Measurements from ENCODE around the gene ZFHX3. TPM values are rescaled to one million over a fixed set of nuclear protein-coding genes. Genes with fewer than 3 reads are reported as not detected.

Gene ZFHX3
- total RNA-seq, 6 experiments from 2014 or later: 7.1 to 9.4 (median 7.7) TPM

DNA sequence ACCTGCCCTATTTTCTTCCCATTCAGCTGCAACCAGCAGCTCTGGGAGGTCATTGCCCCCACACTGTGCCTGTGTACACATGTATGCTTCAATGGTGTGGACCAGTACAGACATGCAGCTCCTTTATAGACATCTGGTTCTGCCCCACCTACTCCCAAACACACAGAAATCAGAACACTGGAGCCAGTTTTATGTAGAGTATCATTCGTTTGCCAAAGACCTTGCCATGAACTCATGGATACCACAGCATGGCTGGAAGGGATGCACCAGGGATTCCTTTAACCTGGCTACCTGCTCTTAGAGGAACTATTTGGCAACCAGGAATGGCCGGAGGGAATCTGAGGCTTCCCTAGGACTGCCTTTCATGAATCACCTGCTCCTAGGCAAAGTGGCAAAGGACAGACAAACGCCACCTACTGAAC lies 60.4 kb downstream of the ZFHX3 start:
- intact Hi-C loops (cut with DNase I): no loop called here
- Histone ChIP-seq H3K27me3 (no peaks in the 10 kb centered on the region), H3K36me3 (no peaks in the 10 kb centered on the region), H3K27ac (no peak overlapping the region), H3K4me3 (no peak overlapping the region), H3K9me3 (no peaks in the 10 kb centered on the region), H3K4me1 (peaks cover 0 to 43% (median 9%) of the 10 kb centered on the region in 4 donors)
- 43% methylated on average over 3 of the region's 3 CpGs for WGBS (ENCODE audit: insufficient coverage, low coverage, low lambda C conversion rate, missing lambda C conversion rate)
- no peak for TF ChIP-seq POLR2A (IDR thresholded peaks at IDR 0.05)
- TF ChIP-seq, protein P1, sequence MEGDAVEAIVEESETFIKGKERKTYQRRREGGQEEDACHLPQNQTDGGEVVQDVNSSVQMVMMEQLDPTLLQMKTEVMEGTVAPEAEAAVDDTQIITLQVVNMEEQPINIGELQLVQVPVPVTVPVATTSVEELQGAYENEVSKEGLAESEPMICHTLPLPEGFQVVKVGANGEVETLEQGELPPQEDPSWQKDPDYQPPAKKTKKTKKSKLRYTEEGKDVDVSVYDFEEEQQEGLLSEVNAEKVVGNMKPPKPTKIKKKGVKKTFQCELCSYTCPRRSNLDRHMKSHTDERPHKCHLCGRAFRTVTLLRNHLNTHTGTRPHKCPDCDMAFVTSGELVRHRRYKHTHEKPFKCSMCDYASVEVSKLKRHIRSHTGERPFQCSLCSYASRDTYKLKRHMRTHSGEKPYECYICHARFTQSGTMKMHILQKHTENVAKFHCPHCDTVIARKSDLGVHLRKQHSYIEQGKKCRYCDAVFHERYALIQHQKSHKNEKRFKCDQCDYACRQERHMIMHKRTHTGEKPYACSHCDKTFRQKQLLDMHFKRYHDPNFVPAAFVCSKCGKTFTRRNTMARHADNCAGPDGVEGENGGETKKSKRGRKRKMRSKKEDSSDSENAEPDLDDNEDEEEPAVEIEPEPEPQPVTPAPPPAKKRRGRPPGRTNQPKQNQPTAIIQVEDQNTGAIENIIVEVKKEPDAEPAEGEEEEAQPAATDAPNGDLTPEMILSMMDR (IDR thresholded peaks at IDR 0.05): no peak
- ATAC-seq (peak; percentile 48 to 63 (median 58)), DNase-seq (no peak)

DNA sequence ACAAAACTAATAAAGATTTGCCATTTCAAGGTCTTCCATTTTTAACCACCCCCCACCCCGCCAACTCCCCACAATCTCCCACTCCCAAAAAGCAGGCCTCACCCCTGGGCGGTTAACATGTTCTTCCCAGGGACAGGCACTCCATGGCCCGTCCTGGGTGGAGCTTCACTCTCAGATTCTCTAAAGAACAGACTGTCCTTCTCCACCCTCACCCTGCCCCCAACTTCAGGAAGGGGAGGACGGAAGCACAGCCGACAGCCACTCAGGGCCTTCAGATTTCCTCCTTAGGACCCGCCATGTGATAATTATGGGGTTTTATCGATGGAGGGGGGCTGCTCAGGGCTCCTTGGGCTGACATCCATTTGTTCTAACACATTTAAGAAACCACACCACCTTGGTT lies 61.9 kb downstream of the ZFHX3 start:
- Histone ChIP-seq H3K27ac (no peak overlapping the region), H3K36me3 (no peaks in the 10 kb centered on the region), H3K27me3 (no peaks in the 10 kb centered on the region), H3K9me3 (no peaks in the 10 kb centered on the region), H3K4me1 (peaks cover 0 to 34% (median 5%) of the 10 kb centered on the region in 4 donors), H3K4me3 (no peak overlapping the region)
- intact Hi-C loops (cut with DNase I): no loop called here
- DNase-seq: peak in 1 of 3 donors; percentile 45
- ATAC-seq: peak; percentile 21 to 72 (median 46)
- no peak for TF ChIP-seq POLR2A (IDR thresholded peaks at IDR 0.05)
- TF ChIP-seq, protein P1 (IDR thresholded peaks at IDR 0.05): no peak
- 64% methylated on average over 3 of the region's 7 CpGs for WGBS (ENCODE audit: insufficient coverage, low coverage, low lambda C conversion rate, missing lambda C conversion rate)

DNA sequence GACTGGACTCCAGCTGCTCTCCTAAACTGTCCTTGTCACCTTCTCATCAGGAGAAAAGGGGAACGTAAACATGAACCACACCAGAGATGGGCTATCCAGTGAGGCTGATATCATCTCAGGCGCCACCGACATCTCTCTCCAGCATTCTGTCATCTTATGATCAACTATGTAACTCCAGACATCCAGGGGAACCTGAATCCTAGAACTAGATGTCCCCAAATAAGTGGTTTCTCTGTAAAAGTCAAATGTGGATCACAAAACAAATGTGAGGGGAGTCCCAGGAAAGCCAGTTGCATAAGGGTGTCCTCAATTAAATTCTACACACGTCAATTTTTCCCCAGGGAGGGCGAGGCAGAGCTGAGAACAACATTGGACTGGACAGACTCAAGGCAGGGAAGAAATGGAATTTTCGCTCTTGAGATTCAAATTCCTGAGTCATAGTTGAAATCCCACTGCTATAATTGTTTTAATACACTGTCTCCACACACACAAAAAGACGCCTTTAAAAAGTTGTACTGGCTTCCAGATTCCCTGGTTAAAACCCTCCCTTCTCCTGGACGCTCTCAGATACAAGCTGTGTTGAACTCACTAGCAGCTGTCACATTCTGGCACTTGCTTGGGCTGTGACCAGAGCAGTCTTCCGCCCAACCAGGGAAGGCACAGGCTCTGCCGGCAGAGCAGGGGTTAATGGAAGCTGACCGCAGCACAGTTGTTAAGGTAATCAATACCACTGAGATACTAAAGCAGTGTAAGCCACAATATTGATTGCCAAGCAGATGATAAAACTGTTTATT lies 62.6 kb downstream of the ZFHX3 start:
- TF ChIP-seq, protein P1 (IDR thresholded peaks at IDR 0.05): no peak
- TF ChIP-seq POLR2A (IDR thresholded peaks at IDR 0.05): no peak
- no peak overlapping the region for H3K4me3 ChIP-seq
- H3K4me1 ChIP-seq: peaks cover 0 to 31% (median 5%) of the 10 kb centered on the region in 4 donors
- ATAC-seq: peak in 3 of 4 donors; percentile 9 to 29 (median 18)
- H3K36me3 ChIP-seq: no peaks in the 10 kb centered on the region
- peak overlapping the region in 1 of 3 donors; percentile 34 for H3K27ac ChIP-seq
- 66% methylated on average over 10 of the region's 11 CpGs for WGBS (ENCODE audit: insufficient coverage, low coverage, low lambda C conversion rate, missing lambda C conversion rate)
- H3K9me3 ChIP-seq: no peaks in the 10 kb centered on the region
- intact Hi-C loops (cut with DNase I): no loop called here
- DNase-seq: peak in 1 of 3 donors; percentile 28
- no peaks in the 10 kb centered on the region for H3K27me3 ChIP-seq

DNA sequence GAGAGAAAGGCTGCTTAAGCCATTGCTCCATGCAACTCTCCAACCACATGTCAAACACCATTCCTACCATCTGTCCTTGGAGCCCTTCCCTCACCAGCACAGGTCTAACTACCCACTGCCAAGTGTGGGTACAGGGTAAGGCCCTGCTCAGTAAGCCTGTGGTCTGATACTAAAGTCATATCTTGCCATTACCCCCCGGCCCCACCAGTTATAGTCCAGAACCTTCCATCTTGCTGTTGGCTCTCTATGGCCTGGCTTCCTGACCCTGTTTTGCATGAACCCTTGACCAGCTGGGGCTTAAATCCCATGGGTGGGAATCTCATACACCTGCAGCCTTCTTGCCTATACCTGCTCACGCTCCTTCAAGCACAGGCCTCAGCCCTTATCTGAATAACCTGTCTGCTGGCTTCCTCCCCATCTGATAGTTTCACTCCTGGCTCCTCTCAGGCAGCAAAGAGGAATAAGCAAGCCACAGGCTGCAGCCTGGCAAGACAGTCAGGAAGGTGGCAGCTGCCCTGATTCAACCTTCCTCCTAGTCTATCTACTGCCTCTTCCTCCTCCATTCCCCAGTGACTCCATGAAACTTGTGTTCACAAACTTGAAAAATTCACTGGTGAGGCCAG lies 64.1 kb downstream of the ZFHX3 start:
- no peaks in the 10 kb centered on the region for H3K36me3 ChIP-seq
- no peaks in the 10 kb centered on the region for H3K27me3 ChIP-seq
- H3K9me3 ChIP-seq: no peaks in the 10 kb centered on the region
- intact Hi-C loops (cut with DNase I): no loop called here
- no peak overlapping the region for H3K27ac ChIP-seq
- DNase-seq (no peak), ATAC-seq (no peak)
- TF ChIP-seq, protein P1 (IDR thresholded peaks at IDR 0.05): no peak
- TF ChIP-seq POLR2A (IDR thresholded peaks at IDR 0.05): no peak
- peaks cover 0 to 19% (median 5%) of the 10 kb centered on the region in 4 donors for H3K4me1 ChIP-seq
- 100% methylated on average over 2 of the region's 2 CpGs for WGBS (ENCODE audit: insufficient coverage, low coverage, low lambda C conversion rate, missing lambda C conversion rate)
- no peak overlapping the region for H3K4me3 ChIP-seq

All from right lobe of liver (tissue), 6 donors.